HFFc6 (cell line): ENCODE data around the gene RPH3AL. TPM values are rescaled to one million over a fixed set of nuclear protein-coding genes. Genes with fewer than 3 reads are reported as not detected.

Source experiments
- DNase-seq: peaks from one replicate; pipeline ENCODE4 v3.0.0-alpha.2; 2018
- H3K27ac Mint-ChIP-seq: 2 replicates; pipeline ENCODE4 v1.8.0; 2020; ENCODE audit warnings: mild to moderate bottlenecking, mixed read lengths
- H3K27me3 Mint-ChIP-seq: 2 replicates; pipeline ENCODE4 v1.8.0; 2021; ENCODE audit warnings: mild to moderate bottlenecking, moderate library complexity, mixed read lengths; ENCODE audit not compliant: insufficient read depth
- H3K36me3 Mint-ChIP-seq: 2 replicates; pipeline ENCODE4 v1.8.0; 2021; ENCODE audit warnings: low read depth, mixed read lengths
- H3K4me1 Mint-ChIP-seq: 2 replicates; pipeline ENCODE4 v1.8.0; 2020; ENCODE audit warnings: low read depth, mixed read lengths
- H3K4me3 Mint-ChIP-seq: 2 replicates; pipeline ENCODE4 v1.8.0; 2020; ENCODE audit warnings: mild to moderate bottlenecking, moderate library complexity, mixed read lengths
- H3K9me3 Mint-ChIP-seq: 2 replicates; pipeline ENCODE4 v1.8.0; 2020; ENCODE audit warnings: mild to moderate bottlenecking, mixed read lengths
- CTCF ChIP-seq: fragments of 200-600 bp; sonication (generic); IDR thresholded peaks from 2 replicates; pipeline ENCODE4 v1.5.0; 2021; ENCODE audit warnings: antibody characterized with exemption, mild to moderate bottlenecking
- total RNA-seq, 6 experiments: library from RNA; stranded (reverse); fragmentation: NEBNext Ultra II Directional; extraction: Animal tissue kit (Norgen Biotek cat#: 25700); gene quantifications; 2 replicates in 1 of 6; 3 replicates in 5 of 6; pipeline ENCODE4 v1.2.3, GENCODE V29; 2021

Gene RPH3AL
- total RNA-seq, 6 experiments from 2014 or later: 1.4 to 2.4 (median 2.0) TPM

GRCh38 chr17:193426-193810 lies 159.2 kb downstream of the RPH3AL start:
- no peaks in the 10 kb centered on the region for H3K36me3 Mint-ChIP-seq
- H3K4me1 Mint-ChIP-seq: no peaks in the 10 kb centered on the region
- no peak for DNase-seq
- peaks cover 29% of the 10 kb centered on the region for H3K27me3 Mint-ChIP-seq
- H3K4me3 Mint-ChIP-seq: no peak overlapping the region
- peaks cover 11% of the 10 kb centered on the region; the same call in 1 of the 2 replicates for H3K9me3 Mint-ChIP-seq
- H3K27ac Mint-ChIP-seq: no peak overlapping the region
- TF ChIP-seq CTCF: no peak

DNA sequence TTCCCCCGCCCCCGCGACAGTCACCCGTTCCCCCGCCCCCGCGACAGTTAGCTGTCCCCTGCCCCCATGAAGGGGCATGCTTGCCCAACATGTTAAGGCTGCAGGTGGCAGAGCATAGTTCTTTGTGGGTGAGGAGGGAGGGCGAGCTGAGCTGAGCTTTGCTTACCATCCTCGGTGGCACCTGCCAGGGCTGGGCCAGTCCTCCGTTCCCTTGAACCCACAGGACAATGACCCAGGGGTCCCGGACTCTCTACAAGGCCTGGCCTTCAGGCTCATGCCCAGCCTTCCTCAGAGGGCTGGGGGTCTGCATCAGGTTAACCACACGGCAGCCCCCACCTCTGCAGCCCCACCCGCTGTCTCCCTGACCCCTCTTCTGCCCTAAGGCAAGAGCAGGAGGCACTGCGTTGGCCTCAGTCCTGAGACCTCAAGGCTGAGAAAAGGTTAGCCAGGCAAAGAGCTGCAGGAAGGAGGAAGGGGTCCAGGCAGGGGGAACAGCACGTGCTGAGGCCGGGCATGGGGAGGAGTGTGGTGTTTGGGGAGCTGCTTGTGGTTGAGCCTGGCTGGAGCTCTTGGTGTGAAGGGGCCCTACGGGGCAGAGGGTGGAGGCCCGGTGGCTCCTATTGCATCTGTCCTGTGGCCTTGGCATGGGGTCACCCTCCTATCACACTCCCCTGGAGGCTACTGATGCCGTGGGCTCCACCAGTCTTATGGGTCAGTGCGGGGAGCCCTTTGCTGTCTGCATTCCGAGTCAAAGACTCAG lies 159.8 kb downstream of the RPH3AL start:
- H3K36me3 Mint-ChIP-seq: no peaks in the 10 kb centered on the region
- H3K27ac Mint-ChIP-seq: no peak overlapping the region
- H3K4me3 Mint-ChIP-seq: no peak overlapping the region
- TF ChIP-seq CTCF: no peak
- DNase-seq: no peak
- H3K9me3 Mint-ChIP-seq: peaks cover 8% of the 10 kb centered on the region; the same call in 1 of the 2 replicates
- H3K27me3 Mint-ChIP-seq: peaks cover 28% of the 10 kb centered on the region
- H3K4me1 Mint-ChIP-seq: no peaks in the 10 kb centered on the region

DNA sequence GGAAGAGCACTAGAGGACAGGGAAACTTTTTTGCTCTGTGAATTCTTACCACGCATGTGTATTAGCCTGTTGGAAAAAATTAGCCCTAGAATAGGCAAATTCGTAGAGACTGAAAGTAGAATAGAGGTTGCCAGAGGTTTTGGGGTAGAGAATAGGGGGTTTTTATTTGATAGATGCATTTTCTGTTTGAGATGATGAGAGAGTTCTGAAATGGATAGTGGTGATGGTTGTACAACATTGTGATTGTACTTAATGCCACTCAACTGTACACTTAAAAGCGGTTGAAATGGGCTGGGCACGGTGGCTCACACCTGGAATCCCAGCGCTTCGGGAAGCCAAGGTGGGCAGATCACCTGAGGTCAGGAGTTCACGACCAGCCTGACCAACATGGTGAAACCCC lies 163.2 kb downstream of the RPH3AL start:
- peaks cover 7% of the 10 kb centered on the region; the same call in 1 of the 2 replicates for H3K9me3 Mint-ChIP-seq
- H3K27ac Mint-ChIP-seq: no peak overlapping the region
- peaks cover 20% of the 10 kb centered on the region for H3K27me3 Mint-ChIP-seq
- DNase-seq: no peak
- no peaks in the 10 kb centered on the region for H3K4me1 Mint-ChIP-seq
- no peak for TF ChIP-seq CTCF
- H3K4me3 Mint-ChIP-seq: no peak overlapping the region
- no peaks in the 10 kb centered on the region for H3K36me3 Mint-ChIP-seq

DNA sequence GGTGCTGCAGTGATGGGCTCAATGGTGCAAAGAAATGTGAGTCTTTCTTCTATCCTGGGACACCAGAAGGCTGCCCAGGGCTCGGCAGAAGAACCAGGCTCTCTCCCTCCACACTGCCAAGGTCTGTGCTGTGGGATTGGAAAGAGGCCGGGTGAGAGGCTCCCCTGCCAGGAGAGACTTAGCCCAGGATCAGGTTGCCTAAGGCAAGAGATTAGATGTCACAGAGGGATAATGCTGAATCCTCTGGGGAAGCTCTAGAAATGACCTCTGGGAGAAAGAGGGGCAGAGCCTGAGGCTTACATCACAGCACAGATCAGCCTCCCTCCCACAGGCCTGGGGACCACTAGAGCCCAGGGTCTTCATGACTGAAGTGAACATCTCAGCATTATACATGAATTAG lies 165.5 kb downstream of the RPH3AL start:
- H3K27me3 Mint-ChIP-seq: peaks cover 36% of the 10 kb centered on the region
- H3K36me3 Mint-ChIP-seq: no peaks in the 10 kb centered on the region
- no peak overlapping the region for H3K27ac Mint-ChIP-seq
- DNase-seq: no peak
- H3K4me3 Mint-ChIP-seq: no peak overlapping the region
- H3K9me3 Mint-ChIP-seq: peaks cover 7% of the 10 kb centered on the region; the same call in 1 of the 2 replicates
- no peak for TF ChIP-seq CTCF
- H3K4me1 Mint-ChIP-seq: no peaks in the 10 kb centered on the region

DNA sequence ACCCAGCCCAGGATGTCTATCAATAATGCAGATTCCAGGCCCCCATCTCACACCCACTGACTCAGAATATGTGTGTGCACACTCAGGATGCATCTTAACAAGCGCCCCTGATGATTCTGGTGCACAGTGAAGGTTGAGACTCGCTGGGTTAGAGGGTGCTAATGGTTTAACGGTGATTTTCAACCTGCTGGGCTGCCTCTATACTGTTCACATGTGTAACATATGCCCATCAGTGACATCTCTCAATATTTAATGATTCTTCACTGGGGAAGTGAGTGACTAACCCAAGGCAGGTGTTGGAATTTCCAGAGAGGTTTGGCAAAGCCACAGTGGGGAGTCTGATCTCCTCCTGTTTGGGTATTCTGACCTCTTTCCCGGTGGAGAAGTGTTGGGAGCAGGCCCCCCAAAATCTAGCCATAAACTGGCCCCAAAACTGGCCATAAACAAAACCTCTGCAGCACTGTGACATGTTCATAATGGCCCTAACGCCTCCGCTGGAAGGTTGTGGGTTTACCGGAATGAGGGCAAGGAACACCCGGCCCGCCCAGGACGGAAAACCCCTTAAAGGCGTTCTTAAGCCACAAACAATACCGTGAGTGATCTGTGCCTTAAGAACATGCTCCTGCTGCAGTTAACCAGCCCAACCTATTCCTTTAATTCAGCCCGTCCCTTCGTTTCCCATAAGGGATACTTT lies 167.0 kb downstream of the RPH3AL start:
- Mint-ChIP-seq H3K9me3 (peaks cover 5% of the 10 kb centered on the region; the same call in 1 of the 2 replicates), H3K27me3 (peaks cover 40% of the 10 kb centered on the region)
- no peak for TF ChIP-seq CTCF

More for the DNA sequence above, 167.0 kb downstream of the RPH3AL start:
- DNase-seq: no peak
- H3K4me3 Mint-ChIP-seq: no peak overlapping the region
- no peaks in the 10 kb centered on the region for H3K4me1 Mint-ChIP-seq
- no peak overlapping the region for H3K27ac Mint-ChIP-seq
- no peaks in the 10 kb centered on the region for H3K36me3 Mint-ChIP-seq
